ENCODE data around the gene PDCD1LG2.
A peak's percentile ranks its signal among the peaks of the same experiment; 100 is the strongest.
"Not testable (repeated sequence)": the region's sequence is repeated elsewhere in the genome, so short reads cannot be mapped to it uniquely, and the experiment has no call there.

The PDCD1LG2 gene

GRCh38 chr9:5559659-5560058 lies 49.3 kb downstream of the PDCD1LG2 start:
- in situ Hi-C loops (cut with MboI; ENCODE audit: low pct_unique_long_range_greater_than_20kb, low sequenced_read_pairs): no loop called here

GRCh38 chr9:5560443-5561100 lies 50.2 kb downstream of the PDCD1LG2 start:
- DNase-seq: no peak
- in situ Hi-C loops (cut with MboI; ENCODE audit: low pct_unique_long_range_greater_than_20kb, low sequenced_read_pairs): no loop called here

More at GRCh38 chr9:5559659-5560058, 49.3 kb downstream of the PDCD1LG2 start:
- DNase-seq: no peak

GRCh38 chr9:5561828-5562488 lies 51.6 kb downstream of the PDCD1LG2 start:
- in situ Hi-C loops (cut with MboI; ENCODE audit: low pct_unique_long_range_greater_than_20kb, low sequenced_read_pairs): no loop called here
- DNase-seq: no peak

GRCh38 chr9:5562806-5563416 lies 52.6 kb downstream of the PDCD1LG2 start:
- in situ Hi-C loops (cut with MboI; ENCODE audit: low pct_unique_long_range_greater_than_20kb, low sequenced_read_pairs): no loop called here
- no peak for DNase-seq

GRCh38 chr9:5563417-5563815 lies 53.1 kb downstream of the PDCD1LG2 start:
- in situ Hi-C loops (cut with MboI; ENCODE audit: low pct_unique_long_range_greater_than_20kb, low sequenced_read_pairs): no loop called here

GRCh38 chr9:5563886-5564285 lies 53.6 kb downstream of the PDCD1LG2 start:
- DNase-seq: no peak
- in situ Hi-C loops (cut with MboI; ENCODE audit: low pct_unique_long_range_greater_than_20kb, low sequenced_read_pairs): no loop called here

More at GRCh38 chr9:5563417-5563815, 53.1 kb downstream of the PDCD1LG2 start:
- no peak for DNase-seq

- no peak for DNase-seq
- in situ Hi-C loops (cut with MboI; ENCODE audit: low pct_unique_long_range_greater_than_20kb, low sequenced_read_pairs): no loop called here
These were observed 55.8 kb downstream of the PDCD1LG2 start for GRCh38 chr9:5566054-5566618.

GRCh38 chr9:5568868-5569267 lies 58.5 kb downstream of the PDCD1LG2 start:
- no peak for DNase-seq
- in situ Hi-C loops (cut with MboI; ENCODE audit: low pct_unique_long_range_greater_than_20kb, low sequenced_read_pairs): no loop called here

- DNase-seq: no peak
- in situ Hi-C loops (cut with MboI; ENCODE audit: low pct_unique_long_range_greater_than_20kb, low sequenced_read_pairs): no loop called here
These were observed 59.1 kb downstream of the PDCD1LG2 start for GRCh38 chr9:5569409-5569808.

- no peak for DNase-seq
- in situ Hi-C loops (cut with MboI; ENCODE audit: low pct_unique_long_range_greater_than_20kb, low sequenced_read_pairs): no loop called here
These were observed 59.6 kb downstream of the PDCD1LG2 start for GRCh38 chr9:5569891-5570290.

GRCh38 chr9:5571629-5572232 lies 61.4 kb downstream of the PDCD1LG2 start:
- in situ Hi-C loops (cut with MboI; ENCODE audit: low pct_unique_long_range_greater_than_20kb, low sequenced_read_pairs): no loop called here
- DNase-seq: no peak

- in situ Hi-C loops (cut with MboI; ENCODE audit: low pct_unique_long_range_greater_than_20kb, low sequenced_read_pairs): no loop called here
- DNase-seq: no peak
These were observed 63.8 kb downstream of the PDCD1LG2 start for GRCh38 chr9:5574097-5574496.

- in situ Hi-C loops (cut with MboI; ENCODE audit: low pct_unique_long_range_greater_than_20kb, low sequenced_read_pairs): loop anchor here (25.0 kb wide), 2 partner anchors 388 to 813 kb away; partner anchors contain the start of gene INSL6
- no peak for DNase-seq
These were observed 64.7 kb downstream of the PDCD1LG2 start for GRCh38 chr9:5575000-5575399.

GRCh38 chr9:5577225-5577624 lies 66.9 kb downstream of the PDCD1LG2 start:
- DNase-seq: no peak
- in situ Hi-C loops (cut with MboI; ENCODE audit: low pct_unique_long_range_greater_than_20kb, low sequenced_read_pairs): loop anchor here (25.0 kb wide), 2 partner anchors 390 to 815 kb away; partner anchors contain the start of gene INSL6

- in situ Hi-C loops (cut with MboI; ENCODE audit: low pct_unique_long_range_greater_than_20kb, low sequenced_read_pairs): loop anchor here (25.0 kb wide), 2 partner anchors 391 to 816 kb away; partner anchors contain the start of gene INSL6
- DNase-seq: no peak
These were observed 67.8 kb downstream of the PDCD1LG2 start for GRCh38 chr9:5578018-5578697.

GRCh38 chr9:5578698-5579085 lies 68.4 kb downstream of the PDCD1LG2 start:
- DNase-seq: peak; percentile 22
- in situ Hi-C loops (cut with MboI; ENCODE audit: low pct_unique_long_range_greater_than_20kb, low sequenced_read_pairs): loop anchor here (25.0 kb wide), 2 partner anchors 391 to 816 kb away; partner anchors contain the start of gene INSL6

GRCh38 chr9:5579881-5580280 lies 69.5 kb downstream of the PDCD1LG2 start:
- DNase-seq: no peak
- in situ Hi-C loops (cut with MboI; ENCODE audit: low pct_unique_long_range_greater_than_20kb, low sequenced_read_pairs): loop anchor here (25.0 kb wide), 2 partner anchors 393 to 818 kb away; partner anchors contain the start of gene INSL6

GRCh38 chr9:5580650-5581049 lies 70.3 kb downstream of the PDCD1LG2 start:
- in situ Hi-C loops (cut with MboI; ENCODE audit: low pct_unique_long_range_greater_than_20kb, low sequenced_read_pairs): loop anchor here (25.0 kb wide), 2 partner anchors 393 to 818 kb away; partner anchors contain the start of gene INSL6

GRCh38 chr9:5581706-5582105 lies 71.4 kb downstream of the PDCD1LG2 start:
- in situ Hi-C loops (cut with MboI; ENCODE audit: low pct_unique_long_range_greater_than_20kb, low sequenced_read_pairs): loop anchor here (25.0 kb wide), 2 partner anchors 394 to 819 kb away; partner anchors contain the start of gene INSL6
- DNase-seq: not testable (repeated sequence)

More at GRCh38 chr9:5580650-5581049, 70.3 kb downstream of the PDCD1LG2 start:
- no peak for DNase-seq
